ENCODE results near the gene USP27X.
A peak's percentile ranks its signal among the peaks of the same experiment; 100 is the strongest.

DNA sequence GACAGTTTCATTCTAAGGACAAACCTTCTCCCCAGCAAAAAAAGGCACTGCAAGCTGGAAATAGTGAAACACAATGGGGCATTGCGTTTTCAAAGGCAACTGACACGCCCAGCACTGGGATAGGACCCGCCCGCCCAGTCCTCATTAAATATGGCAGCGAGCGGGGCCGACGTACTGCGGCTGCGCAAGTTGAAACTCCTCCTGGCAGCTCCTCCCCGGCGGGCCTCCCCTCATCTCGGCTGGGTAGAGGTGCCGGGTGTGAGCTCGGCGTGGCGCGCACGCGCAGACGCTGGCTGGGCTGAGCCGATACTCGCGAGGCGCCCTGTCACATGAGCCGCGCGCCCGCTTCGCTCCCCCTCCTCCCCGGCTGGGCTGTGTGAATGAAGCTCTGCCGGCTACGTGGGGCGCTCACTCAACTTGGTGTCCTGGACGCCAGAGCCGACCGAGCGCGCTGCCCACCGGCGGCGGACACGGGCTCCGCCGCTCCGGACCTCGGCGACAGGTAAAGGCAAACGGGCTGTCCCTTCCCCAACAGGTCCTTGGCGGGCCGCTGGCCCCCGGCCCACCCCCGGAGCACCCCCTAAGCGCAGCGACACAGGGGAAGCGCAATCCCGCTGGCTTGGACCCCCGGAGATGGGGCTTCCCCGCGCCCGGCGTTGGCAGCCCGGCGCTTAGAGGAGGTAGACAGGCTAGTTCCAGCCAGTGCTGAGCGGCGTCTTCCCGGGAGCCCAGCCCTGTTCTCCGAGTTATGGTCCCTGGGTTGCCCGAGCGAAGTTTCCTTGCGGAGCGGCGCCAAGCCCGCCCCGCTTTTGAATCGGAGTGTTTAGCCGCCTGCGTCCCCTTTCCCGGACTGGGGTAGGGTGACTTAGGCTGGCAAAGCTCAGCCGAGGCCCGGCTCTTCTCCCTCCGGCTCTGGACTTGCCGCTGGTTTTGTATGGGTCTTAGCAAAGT, 43.3 kb downstream of the USP27X start, which contains the start of gene CLCN5:
- TF ChIP-seq, protein P1, sequence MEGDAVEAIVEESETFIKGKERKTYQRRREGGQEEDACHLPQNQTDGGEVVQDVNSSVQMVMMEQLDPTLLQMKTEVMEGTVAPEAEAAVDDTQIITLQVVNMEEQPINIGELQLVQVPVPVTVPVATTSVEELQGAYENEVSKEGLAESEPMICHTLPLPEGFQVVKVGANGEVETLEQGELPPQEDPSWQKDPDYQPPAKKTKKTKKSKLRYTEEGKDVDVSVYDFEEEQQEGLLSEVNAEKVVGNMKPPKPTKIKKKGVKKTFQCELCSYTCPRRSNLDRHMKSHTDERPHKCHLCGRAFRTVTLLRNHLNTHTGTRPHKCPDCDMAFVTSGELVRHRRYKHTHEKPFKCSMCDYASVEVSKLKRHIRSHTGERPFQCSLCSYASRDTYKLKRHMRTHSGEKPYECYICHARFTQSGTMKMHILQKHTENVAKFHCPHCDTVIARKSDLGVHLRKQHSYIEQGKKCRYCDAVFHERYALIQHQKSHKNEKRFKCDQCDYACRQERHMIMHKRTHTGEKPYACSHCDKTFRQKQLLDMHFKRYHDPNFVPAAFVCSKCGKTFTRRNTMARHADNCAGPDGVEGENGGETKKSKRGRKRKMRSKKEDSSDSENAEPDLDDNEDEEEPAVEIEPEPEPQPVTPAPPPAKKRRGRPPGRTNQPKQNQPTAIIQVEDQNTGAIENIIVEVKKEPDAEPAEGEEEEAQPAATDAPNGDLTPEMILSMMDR (IDR thresholded peaks at IDR 0.05; ENCODE audit: low read depth, low read length, missing input control): no peak
- TF ChIP-seq, protein P2, sequence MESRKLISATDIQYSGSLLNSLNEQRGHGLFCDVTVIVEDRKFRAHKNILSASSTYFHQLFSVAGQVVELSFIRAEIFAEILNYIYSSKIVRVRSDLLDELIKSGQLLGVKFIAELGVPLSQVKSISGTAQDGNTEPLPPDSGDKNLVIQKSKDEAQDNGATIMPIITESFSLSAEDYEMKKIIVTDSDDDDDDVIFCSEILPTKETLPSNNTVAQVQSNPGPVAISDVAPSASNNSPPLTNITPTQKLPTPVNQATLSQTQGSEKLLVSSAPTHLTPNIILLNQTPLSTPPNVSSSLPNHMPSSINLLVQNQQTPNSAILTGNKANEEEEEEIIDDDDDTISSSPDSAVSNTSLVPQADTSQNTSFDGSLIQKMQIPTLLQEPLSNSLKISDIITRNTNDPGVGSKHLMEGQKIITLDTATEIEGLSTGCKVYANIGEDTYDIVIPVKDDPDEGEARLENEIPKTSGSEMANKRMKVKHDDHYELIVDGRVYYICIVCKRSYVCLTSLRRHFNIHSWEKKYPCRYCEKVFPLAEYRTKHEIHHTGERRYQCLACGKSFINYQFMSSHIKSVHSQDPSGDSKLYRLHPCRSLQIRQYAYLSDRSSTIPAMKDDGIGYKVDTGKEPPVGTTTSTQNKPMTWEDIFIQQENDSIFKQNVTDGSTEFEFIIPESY (IDR thresholded peaks at IDR 0.05): peak; percentile 36
- TF ChIP-seq, protein P3, sequence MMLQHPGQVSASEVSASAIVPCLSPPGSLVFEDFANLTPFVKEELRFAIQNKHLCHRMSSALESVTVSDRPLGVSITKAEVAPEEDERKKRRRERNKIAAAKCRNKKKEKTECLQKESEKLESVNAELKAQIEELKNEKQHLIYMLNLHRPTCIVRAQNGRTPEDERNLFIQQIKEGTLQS (IDR thresholded peaks at IDR 0.05): no peak
- TF ChIP-seq YY1 (IDR thresholded peaks at IDR 0.05): peak; percentile 94
- TF ChIP-seq, protein P4, sequence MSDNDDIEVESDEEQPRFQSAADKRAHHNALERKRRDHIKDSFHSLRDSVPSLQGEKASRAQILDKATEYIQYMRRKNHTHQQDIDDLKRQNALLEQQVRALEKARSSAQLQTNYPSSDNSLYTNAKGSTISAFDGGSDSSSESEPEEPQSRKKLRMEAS (IDR thresholded peaks at IDR 0.05): no peak

All from liver (tissue), 3 donors.